ENCODE results near the gene NEU2.
"Not testable (repeated sequence)": the region's sequence is repeated elsewhere in the genome, so short reads cannot be mapped to it uniquely, and the experiment has no call there.

The NEU2 gene

DNA sequence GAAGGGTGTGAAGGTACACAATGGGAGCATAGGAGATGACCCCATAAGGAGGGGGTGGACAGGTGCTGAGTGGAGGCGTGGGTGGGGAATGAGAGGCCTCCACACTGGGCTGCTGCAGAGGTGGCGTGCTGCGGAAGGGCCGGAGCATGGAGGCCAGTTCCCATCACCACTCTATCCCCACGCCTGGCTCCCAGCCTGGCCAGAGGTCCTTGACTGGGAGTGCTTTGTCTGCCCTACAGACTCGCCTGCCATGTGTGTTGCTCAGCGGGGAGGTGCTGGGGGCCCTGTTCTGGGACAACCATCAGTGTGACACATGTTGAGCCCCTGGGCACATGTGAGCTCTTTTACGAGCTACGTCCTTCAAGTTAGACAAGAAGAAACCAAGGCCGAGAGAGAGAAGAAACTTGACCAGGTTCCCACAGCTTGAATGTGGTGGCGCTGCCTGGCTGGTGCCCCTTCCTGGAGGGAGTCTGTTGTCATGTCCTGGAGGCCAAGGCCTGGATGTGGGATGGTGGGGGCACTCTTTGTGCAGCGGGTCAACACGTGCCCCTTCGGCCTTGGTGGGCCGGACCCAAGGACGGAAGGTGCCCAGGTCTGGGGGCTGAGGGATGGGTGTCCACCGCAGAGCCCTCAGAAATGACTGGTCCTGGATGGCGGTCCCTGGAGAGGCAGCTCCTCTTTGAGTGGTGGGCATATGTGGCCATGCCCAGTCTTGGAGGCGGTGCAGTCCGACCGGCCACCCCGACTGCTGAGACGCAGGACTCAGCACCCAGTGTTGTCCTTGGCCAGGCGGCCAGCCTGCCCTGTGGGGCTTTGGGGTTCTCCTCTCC lies 26.5 kb downstream of the NEU2 start:
- no peak for DNase-seq

DNA sequence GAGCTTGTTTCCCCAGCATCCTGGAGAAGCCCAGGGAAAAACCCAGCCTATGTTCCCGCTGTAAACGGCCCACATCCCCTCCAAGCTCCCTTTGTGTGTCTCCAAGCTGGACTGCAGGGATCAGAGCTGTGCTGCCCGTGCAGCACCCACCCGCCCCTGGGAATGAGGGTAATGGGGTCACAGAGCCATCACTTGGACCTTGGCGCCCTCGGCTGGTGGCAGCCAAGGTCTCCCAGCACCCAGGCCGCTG lies 27.0 kb downstream of the NEU2 start:
- DNase-seq = no peak

DNA sequence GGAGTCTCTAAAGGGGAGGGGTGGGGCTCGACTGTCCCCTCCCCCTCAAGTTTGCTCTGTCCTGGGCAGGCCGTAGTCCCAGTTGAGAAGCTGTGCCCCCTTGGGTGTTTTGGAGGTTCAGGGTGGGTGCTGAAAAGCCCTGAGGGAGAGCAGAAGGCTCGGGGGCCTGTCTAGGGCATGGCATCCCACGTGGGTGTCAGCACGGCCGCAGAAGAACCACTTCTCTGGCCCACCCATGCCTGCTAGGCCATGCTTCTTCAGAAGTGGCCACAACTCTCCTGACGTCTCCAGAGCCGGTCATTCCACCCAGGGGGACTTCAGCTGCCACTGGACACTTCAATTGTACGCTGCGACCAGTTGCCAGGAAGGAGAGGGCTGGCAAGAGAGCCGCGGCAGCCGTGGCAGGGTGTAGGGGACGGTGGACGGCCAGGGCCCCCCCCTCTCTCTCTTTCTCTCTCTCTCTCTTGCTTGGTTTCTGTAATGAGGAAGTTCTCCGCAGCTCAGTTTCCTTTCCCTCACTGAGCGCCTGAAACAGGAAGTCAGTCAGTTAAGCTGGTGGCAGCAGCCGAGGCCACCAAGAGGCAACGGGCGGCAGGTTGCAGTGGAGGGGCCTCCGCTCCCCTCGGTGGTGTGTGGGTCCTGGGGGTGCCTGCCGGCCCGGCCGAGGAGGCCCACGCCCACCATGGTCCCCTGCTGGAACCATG lies 27.5 kb downstream of the NEU2 start, which contains the start of gene INPP5D:
Gene INPP5D, plus strand, starts transcription at position 546 of the 704 bp plus-strand sequence. Its CDS starts 137 bp downstream, at position 683.
- DNase-seq = no peak

DNA sequence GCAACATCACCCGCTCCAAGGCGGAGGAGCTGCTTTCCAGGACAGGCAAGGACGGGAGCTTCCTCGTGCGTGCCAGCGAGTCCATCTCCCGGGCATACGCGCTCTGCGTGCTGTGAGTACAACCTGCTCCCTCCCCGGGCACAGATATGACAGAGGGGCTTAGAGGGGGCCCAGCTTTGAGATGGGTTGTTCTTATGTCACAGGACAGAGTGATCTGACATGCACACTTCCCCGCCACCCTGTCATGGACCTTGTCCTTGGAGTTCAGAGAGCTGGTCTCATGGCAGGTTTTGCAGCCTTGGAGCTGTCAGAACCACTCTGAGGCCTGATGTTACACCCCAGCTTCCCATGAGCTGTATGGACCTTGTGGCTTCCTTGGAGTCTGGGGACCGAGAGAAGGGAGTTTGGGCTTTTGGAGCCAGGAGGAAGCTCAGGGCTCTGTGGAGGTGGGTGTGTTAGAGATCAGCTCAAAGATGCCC lies 28.1 kb downstream of the NEU2 start:
- DNase-seq = no peak

DNA sequence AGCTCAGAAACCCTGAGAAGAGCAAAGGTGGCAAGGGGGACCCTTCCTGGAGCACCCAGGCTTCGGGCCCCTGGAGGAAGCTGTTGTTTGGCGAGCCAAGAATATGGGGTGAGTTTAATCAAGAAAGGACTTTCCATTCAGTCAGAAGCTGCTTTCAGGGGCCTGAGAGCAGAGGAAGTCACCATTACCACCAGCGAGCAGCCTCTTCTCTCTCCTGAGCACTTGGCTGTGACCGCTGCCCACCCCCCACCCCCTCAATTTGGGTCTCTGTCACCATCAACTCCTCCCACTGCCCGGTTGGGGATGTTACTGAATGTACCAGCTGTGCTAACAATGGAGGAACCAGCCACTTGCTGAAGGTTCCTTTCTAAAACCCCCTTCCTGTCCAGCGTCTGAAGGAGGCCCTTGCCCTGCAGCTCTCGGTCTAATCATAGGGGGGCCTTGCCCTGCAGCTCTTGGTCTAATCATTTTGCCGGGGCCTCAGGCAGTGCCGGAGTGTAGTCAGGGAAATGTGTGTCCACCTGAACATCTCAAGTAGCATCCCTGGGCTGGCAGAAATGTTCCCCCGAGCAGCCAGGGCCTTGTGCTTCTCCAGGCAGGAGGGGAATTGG lies 28.6 kb downstream of the NEU2 start:
- DNase-seq = no peak

DNA sequence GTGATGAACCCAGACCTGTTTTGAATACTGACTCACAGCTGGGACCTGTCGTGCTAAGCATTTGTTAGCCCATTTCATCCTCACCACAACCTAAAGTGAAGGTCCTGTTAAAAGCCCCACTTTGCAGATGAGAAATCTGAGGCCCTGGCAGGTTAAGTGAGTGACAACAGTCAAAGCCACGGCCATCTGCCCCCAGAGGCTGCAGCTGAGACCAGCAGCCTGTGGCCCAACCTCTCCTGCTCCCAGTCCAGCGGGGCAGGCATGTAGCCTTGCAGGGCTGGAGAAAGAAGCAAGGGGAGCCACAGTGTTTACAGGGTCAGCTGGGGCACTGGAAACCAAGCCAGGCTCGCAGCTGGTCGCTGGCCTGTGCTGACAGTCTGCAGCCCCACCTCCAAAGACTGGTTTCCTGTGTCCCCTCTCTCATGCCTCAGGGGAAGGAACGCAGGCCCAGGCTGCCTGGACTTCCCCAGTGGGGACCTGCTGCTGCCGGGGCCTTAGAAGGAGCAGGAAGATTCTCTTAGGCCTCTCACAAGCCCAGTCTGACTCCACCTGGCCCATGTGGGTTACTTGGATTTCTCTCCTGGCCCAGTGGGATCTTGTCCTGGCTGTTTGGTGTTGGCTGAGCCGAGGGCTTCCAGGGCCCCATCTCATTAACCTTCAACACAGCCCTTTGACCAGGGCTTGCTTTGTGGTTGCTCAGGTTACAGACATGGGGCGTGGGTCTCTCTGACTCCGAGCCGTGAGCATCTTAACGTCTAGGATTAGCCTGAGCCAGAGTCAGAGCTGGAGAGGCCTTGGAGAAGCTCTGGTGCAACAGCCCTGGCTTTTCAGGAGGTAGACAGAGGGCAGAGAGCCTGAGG lies 29.3 kb downstream of the NEU2 start:
- DNase-seq = no peak

DNA sequence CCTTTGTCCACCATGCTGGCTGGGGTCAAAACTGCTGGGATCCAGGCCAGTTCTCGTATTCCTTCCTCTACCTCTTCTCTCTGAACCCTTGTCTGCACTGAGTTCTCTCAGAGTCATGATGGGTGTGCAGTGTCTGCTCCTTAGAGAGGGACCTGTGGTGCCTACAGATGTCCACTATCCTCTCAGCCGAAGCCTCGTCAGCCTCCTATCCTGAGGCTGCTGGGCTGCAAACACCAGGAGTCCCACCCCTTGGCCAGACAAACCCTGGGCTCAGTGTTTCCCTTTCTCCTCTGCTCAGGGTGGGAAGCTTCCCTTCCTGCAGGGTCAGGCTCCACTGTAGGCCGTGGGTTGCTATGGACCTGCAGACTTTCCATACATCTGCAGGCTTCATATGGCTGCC lies 30.0 kb downstream of the NEU2 start:
- no peak for DNase-seq

DNA sequence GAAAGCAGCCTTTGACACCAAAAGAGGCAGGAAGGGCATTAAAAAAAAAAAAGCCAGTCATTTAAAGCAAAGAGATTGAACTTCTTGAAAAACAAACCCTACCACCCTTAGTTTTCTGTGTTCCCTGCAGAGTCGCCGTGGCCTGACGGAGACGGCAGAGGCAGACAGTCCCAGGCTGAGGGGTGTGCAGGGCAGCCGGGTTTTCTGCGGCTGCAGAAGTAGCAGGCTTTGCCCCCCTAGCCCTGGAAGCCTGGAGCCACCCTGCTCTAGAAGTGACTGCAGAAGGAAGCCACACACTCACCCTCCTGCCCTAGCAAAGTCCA lies 30.4 kb downstream of the NEU2 start:
- DNase-seq = no peak

DNA sequence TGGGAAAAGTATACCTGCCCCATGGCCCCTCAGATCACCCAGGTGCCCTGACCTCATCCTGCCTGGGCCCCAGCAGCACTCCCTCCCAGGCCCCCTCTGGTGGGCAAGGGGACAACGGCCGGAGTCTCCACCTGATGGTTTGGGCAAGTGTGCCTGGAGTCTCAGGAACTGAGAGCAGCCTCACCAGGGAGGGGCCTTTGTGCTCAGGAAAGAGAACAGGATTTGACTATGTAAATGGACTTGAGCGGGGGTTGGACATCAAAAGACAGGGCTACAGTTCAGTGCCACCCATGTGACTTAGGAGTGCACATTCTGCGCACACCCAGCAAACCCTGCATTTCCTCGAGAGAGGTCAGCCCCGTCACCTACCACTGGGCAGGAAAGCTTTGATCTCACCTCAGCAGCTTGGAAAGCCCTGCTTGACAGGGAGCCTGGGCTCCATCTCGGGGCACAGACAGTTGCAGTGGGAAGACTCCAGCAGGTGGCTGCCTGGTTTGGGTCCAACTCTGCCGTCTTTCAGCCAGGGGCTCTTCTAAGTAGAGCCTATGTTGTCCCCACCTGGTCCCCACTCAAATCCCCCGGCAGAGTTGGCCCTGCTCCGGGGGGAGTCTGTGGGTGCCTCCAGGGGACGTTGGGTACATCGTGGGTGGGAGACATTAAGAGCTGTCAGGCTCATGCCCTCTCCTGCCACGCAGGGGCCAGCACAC lies 30.9 kb downstream of the NEU2 start:
- DNase-seq = no peak

DNA sequence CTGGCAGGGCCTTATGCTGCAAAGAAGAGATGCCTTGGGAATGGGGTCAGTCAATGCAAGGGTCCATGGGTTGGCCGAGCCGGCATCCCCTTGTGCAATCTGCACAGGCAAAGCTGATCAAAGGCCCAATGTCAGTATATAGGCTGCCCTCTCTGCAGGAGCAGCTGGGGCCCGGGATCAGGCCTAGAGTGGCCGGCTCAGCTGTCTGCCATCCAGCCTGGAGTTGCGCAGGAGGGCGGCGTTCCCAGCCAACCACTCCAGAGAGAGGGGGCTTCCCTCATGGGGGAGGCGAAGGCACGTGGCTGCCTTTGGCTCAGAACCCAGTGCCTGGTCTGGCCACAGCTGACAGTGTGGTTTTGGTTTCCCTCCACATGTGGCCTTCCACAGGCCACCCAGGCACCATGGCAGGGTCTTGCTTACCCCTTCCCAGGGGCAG lies 31.5 kb downstream of the NEU2 start:
- DNase-seq = no peak

DNA sequence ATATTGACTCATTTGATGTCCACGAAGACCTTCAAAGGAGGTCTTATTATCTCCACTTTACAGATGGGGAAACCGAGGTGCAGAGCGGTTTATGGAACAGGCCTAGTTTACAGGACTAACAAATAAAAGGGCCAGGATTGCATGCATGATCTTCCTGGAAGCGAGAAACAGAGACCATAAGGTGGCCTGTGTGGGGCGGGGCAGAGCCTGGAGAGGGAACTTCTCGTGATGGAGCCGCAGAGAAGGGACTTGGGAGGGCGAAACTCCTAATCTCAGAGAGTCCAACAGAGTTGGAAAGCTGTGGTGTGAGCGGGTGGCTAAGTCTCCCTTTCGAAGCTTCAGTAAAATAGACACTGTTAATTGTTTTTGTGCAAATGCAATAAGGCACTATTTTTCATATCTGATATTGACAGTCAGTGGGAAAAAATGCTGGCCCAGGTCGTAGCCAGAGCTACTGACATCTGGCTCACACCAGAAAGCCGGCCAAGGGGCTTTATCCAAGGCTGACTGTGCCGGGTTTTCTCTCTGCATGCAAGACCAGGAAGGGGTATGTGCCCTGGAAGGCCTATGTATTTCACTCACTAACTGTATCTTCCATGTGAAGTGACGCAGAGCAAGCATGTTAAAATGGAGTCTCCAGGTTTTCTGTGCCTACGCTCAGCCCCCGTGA lies 32.2 kb downstream of the NEU2 start:
- no peak for DNase-seq

DNA sequence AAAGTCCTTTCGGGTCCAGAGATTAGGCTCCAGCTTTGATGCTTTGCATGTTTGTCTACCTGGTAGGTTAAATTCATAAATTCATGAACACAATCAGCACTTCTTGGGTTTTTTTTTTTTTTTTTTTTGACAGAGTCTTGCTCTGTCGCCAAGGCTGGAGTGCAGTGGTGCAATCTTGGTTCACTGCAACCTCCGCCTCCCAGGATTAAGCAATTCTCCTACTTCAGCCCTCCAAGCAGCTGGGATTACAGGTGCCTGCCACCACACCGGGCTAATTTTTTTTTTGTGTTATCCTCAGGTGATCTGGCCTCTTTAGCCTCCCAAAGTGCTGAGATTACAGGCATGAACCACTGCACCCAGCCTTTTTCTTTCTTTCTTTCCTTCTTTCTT lies 32.7 kb downstream of the NEU2 start:
- DNase-seq = not testable (repeated sequence)

DNA sequence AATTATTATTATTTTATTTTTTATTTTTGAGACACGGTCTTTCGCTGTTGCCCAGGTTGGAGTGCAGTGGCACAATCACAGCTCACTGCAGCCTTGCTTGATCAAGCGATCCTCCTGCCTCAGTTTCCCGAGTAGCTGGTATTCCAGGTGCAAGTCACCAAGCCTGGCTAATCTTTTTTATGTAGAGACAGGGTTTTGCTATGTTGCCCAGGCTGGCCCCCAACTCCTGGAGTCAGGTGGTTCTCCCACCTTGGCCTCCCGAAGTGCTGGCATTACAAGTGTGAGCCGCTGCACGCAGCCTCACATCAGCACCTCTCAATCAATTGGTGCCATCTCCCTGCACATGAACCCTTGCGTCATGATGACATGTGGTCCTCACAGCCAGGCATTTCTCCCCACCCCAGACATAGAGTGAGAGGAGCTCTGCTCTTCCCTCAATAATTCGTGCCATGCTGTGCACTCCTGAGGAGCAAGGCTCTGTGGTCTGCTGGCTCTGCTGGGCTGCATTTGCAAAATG lies 33.5 kb downstream of the NEU2 start:
- DNase-seq = no peak

DNA sequence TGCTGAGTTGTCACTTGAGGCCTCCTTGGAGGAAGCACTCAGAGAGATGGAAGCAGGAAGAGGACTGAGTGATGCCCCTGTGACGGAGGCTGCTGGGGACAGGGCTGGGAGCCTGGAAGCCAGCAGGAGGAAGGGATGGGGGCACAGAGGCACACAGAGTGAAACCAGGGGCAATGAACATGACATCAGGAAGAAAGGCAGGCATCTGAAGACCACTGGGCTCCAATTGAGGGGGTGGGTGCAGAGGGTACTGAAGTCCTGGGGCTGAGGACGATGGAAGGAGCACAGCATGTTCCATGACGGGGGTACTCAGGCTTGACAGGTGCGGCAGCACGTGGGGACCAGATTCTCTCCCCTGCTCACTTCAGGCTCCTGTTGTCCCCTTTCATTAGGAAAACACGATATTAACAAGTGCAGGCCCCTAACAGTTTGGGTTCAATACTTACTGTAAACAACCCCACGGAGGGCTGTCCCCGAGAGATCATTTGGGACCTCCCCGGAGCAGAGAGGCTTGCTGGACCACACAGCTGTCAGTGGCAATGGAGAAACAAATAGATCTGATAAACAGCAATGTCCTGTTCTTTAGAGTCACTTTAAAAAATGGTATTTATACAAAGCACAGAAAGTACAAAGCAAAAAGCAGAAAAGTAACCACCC lies 36.4 kb downstream of the NEU2 start:
- no peak for DNase-seq

DNA sequence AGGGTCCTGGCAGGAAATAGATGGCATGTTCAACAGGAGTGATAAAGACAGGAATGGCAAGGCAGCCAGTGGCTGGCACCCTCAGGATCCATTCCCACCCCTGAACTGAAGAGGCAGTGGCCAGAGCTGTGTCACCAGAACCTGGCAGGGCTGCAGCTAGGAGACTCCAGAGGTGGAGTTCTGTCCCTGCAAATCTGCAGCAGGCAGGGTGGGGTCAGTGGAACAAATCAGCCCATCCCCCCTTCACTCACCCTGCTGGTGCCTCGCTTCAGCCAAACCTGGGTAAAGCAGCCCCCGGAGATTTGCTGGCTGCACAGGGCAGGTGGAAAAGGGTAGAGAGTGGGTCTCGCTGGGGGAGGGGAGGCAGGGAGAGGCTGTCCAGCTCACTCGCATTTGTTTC lies 40.4 kb downstream of the NEU2 start:
- no peak for DNase-seq

DNA sequence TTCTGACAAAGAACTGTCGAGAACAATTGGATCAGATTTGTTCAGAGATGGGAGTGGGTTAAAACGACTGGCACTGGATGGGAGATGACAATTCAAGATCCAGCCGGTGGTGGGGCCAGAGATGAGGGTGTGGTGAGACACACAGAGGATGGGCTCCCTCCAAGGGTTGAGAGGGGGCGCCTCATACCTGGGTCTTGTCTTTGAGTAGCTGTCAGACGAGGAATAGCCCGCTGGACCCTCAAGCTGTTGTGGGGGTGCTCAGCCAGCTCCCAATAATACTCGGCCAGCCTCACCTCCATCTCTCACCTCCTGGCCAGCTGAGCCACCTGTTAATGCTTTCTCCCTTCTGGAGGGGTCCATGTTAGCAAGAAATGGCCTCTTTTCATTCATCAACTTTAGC lies 41.6 kb downstream of the NEU2 start:
- no peak for DNase-seq

DNA sequence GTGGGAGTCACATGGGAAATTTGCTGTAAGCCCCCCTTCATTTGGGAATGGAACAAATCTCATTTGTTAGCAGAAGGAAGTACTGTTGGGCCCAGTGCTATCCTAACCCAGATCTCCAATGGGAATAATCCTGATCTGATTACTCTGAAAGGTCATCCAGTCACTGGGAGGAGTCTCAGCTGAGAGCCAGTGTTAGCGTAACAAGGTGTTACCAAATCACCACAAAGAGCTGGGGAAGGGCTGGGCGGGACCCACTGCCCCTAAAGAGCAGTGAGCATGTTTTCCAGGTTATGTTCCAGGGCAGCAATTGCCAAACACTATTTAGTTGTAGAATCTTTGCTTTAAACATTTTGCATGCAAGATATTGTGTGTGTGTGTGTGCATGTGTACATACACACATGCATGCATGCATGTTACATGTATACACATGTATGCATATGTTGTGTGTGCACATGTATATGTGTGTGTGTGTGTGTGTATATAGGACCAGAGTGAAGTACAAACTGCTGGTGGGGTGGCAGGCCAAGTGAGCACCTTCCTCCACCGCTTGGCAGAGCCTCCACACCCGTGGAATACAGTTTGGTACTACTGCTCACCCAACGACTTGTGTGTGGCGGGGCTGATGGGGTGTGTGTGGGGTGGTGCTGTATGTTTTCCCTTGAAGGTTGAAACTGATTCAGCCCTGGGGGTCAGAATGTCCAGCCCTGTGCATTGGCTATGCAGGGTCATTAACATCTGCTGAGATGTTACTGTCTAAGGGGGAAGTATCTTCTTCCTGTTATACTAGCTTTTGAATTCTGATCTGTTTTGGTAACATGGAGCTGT lies 42.9 kb downstream of the NEU2 start:
- DNase-seq = no peak

DNA sequence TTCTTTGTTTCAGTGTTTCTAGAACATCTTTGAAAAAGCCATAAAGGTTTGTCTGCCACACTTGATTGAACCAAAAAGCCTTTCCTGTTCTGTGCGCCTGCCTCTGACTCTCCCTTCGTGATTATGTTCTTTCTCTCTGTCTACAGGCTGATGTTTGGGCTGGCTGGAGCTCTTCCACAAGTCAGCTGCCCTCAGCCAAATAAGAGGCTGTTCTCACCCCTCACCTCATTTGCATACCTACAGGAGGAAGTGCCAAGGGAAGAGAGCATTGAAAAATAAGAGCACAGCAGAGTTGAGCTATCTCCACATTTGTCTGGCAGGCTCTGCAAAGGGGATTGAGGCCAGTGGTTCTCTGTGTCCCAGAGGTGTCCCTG lies 43.5 kb downstream of the NEU2 start:
- DNase-seq = no peak

DNA sequence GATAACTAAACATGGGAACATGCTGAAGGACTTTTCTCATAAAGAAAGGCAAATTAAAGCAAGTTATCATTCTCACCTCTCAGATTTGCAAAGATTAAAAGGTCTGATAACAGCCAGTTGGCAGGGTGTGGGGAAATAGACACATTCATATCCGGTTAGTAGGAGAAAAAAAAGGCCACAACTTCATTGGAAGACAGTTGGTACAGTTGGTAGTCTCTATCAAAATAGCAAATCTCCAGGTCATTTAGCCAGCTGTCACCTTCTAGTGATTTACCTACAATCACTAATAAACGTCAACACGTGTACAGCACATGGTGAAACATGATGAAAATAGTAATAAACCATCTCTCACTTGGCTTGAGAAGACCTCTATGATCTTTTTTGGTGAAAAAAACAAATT lies 44.3 kb downstream of the NEU2 start:
- no peak for DNase-seq

DNA sequence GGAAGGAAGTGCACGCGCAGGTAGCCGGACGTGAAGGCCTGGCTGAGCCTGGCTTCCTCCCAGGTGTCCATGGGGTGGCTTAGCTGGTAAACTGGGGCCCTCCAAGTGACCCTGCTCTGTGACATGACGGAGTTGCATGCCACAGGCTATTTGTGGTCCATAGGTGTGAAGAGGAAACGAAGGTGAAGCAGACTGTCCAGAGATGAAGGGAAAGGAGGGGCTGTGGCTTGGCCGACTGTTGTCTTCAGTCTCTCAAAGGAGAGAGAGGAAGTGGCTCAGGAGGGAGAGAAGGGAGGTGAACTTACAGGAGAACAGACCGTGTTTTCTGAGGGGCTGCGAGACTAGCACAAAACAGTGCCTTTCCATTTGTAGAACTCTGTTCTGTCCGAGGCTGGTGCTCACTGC lies 47.0 kb downstream of the NEU2 start:
- no peak for DNase-seq

All from NCI-H2081 (cell line).